GM13977 (cell line): Measurements from ENCODE around the gene CDH6.

Source experiments
- DNase-seq: peaks from one replicate; pipeline ENCODE4 v3.0.0; 2012; ENCODE audit warnings: low spot score
- CTCF ChIP-seq: IDR thresholded peaks from 2 replicates; pipeline ENCODE4 v1.5.1; 2012; ENCODE audit warnings: mild to moderate bottlenecking, control low read depth; ENCODE audit not compliant: insufficient read depth; ENCODE audit errors: extremely low read depth, missing control alignments
- in situ Hi-C: fragments of 300-500 bp; cut with MboI; formaldehyde crosslinking; loops from one replicate; pipeline ENCODE4 v1.12.0; 2022; ENCODE audit warnings: low sequenced_read_pairs, low pct_unique_long_range_greater_than_20kb, mixed read lengths, inconsistent platforms; ENCODE audit not compliant: unreplicated experiment

The CDH6 gene

GRCh38 chr5:31225118-31225517 is 31.6 kb downstream of the CDH6 start:
- in situ Hi-C loops: no loop called here
- TF ChIP-seq CTCF: no peak
- no peak for DNase-seq

- no peak for DNase-seq
- in situ Hi-C loops: no loop called here
- TF ChIP-seq CTCF: no peak
Observed at GRCh38 chr5:31225613-31226012, 32.1 kb downstream of the CDH6 start.

GRCh38 chr5:31226651-31227050 is 33.2 kb downstream of the CDH6 start:
- no peak for TF ChIP-seq CTCF
- in situ Hi-C loops: no loop called here
- no peak for DNase-seq

GRCh38 chr5:31229266-31229665 is 35.8 kb downstream of the CDH6 start:
- in situ Hi-C loops: no loop called here
- no peak for DNase-seq
- no peak for TF ChIP-seq CTCF

- TF ChIP-seq CTCF: no peak
- DNase-seq: no peak
- in situ Hi-C loops: no loop called here
Observed at GRCh38 chr5:31231177-31231838, 37.8 kb downstream of the CDH6 start.

GRCh38 chr5:31232273-31232888 is 38.9 kb downstream of the CDH6 start:
- TF ChIP-seq CTCF: peak; percentile 68
- in situ Hi-C loops: no loop called here
- peak; percentile 31 for DNase-seq

GRCh38 chr5:31235381-31235780 is 41.9 kb downstream of the CDH6 start:
- in situ Hi-C loops: no loop called here
- no peak for TF ChIP-seq CTCF
- no peak for DNase-seq
